ENCODE data around the gene ABCB10.

The ABCB10 gene

GRCh38 chr1:229594227-229595008, 35.9 kb upstream of the ABCB10 start:
- Histone ChIP-seq H3K4me3 (IDR thresholded peaks at IDR 0.05; ENCODE audit: insufficient read depth, low read depth, low read length) (no peak overlapping the region), H3K9ac (no peak overlapping the region)
- TF ChIP-seq CTCF (conservative IDR thresholded peaks at IDR 0.05; ENCODE audit: low read depth, low read length): no peak

GRCh38 chr1:229593800-229594199, 35.3 kb upstream of the ABCB10 start:
- H3K9ac ChIP-seq: no peak overlapping the region

More at GRCh38 chr1:229594227-229595008, 35.9 kb upstream of the ABCB10 start:
- Histone ChIP-seq H4K20me1 (ENCODE audit: insufficient read depth) (no peaks in the 10 kb centered on the region), H3K4me1 (ENCODE audit: low read depth, poor library complexity, severe bottlenecking) (no peaks in the 10 kb centered on the region), H2AFZ (ENCODE audit: low read depth) (no peak overlapping the region), H3K27me3 (ENCODE audit: insufficient read depth, low read depth) (no peaks in the 10 kb centered on the region), H3K36me3 (ENCODE audit: insufficient read depth) (no peaks in the 10 kb centered on the region), H3K27ac (no peak overlapping the region), H3K79me2 (ENCODE audit: insufficient read depth, low read depth) (peaks cover 2% of the 10 kb centered on the region; the same call in 1 of the 2 replicates), H3K4me2 (no peak overlapping the region)

GRCh38 chr1:229590119-229590518, 31.6 kb upstream of the ABCB10 start:
- H3K27ac ChIP-seq: no peak overlapping the region
- no peaks in the 10 kb centered on the region for H3K36me3 ChIP-seq (ENCODE audit: insufficient read depth)
- no peak overlapping the region for H3K4me2 ChIP-seq
- no peak for TF ChIP-seq CTCF (conservative IDR thresholded peaks at IDR 0.05; ENCODE audit: low read depth, low read length)
- H4K20me1 ChIP-seq (ENCODE audit: insufficient read depth): no peaks in the 10 kb centered on the region
- H3K4me1 ChIP-seq (ENCODE audit: low read depth, poor library complexity, severe bottlenecking): no peaks in the 10 kb centered on the region
- no peaks in the 10 kb centered on the region for H3K79me2 ChIP-seq (ENCODE audit: insufficient read depth, low read depth)
- H2AFZ ChIP-seq (ENCODE audit: low read depth): no peak overlapping the region
- H3K4me3 ChIP-seq (IDR thresholded peaks at IDR 0.05; ENCODE audit: insufficient read depth, low read depth, low read length): no peak overlapping the region
- H3K27me3 ChIP-seq (ENCODE audit: insufficient read depth, low read depth): no peaks in the 10 kb centered on the region
- H3K9ac ChIP-seq: no peak overlapping the region

More at GRCh38 chr1:229593800-229594199, 35.3 kb upstream of the ABCB10 start:
- Histone ChIP-seq H3K27ac (no peak overlapping the region), H3K4me2 (no peak overlapping the region), H3K4me3 (IDR thresholded peaks at IDR 0.05; ENCODE audit: insufficient read depth, low read depth, low read length) (no peak overlapping the region), H3K79me2 (ENCODE audit: insufficient read depth, low read depth) (no peaks in the 10 kb centered on the region), H3K36me3 (ENCODE audit: insufficient read depth) (no peaks in the 10 kb centered on the region), H2AFZ (ENCODE audit: low read depth) (no peak overlapping the region), H3K27me3 (ENCODE audit: insufficient read depth, low read depth) (no peaks in the 10 kb centered on the region), H3K4me1 (ENCODE audit: low read depth, poor library complexity, severe bottlenecking) (no peaks in the 10 kb centered on the region), H4K20me1 (ENCODE audit: insufficient read depth) (no peaks in the 10 kb centered on the region)
- no peak for TF ChIP-seq CTCF (conservative IDR thresholded peaks at IDR 0.05; ENCODE audit: low read depth, low read length)

- Histone ChIP-seq H4K20me1 (ENCODE audit: insufficient read depth) (no peaks in the 10 kb centered on the region), H2AFZ (ENCODE audit: low read depth) (no peak overlapping the region), H3K4me1 (ENCODE audit: low read depth, poor library complexity, severe bottlenecking) (no peaks in the 10 kb centered on the region), H3K79me2 (ENCODE audit: insufficient read depth, low read depth) (no peaks in the 10 kb centered on the region), H3K4me2 (no peak overlapping the region), H3K36me3 (ENCODE audit: insufficient read depth) (no peaks in the 10 kb centered on the region), H3K9ac (no peak overlapping the region), H3K27me3 (ENCODE audit: insufficient read depth, low read depth) (no peaks in the 10 kb centered on the region), H3K4me3 (IDR thresholded peaks at IDR 0.05; ENCODE audit: insufficient read depth, low read depth, low read length) (no peak overlapping the region), H3K27ac (no peak overlapping the region)
- TF ChIP-seq CTCF (conservative IDR thresholded peaks at IDR 0.05; ENCODE audit: low read depth, low read length): no peak
Observed at GRCh38 chr1:229585338-229585737, 26.8 kb upstream of the ABCB10 start.
